Fibroblast of the aortic adventitia (primary cell): ENCODE data around the gene ZNF335. TPM values are rescaled to one million over a fixed set of nuclear protein-coding genes. Genes with fewer than 3 reads are reported as not detected.

Experiments
- DNase-seq: peaks from one replicate; pipeline ENCODE4 v3.0.0-alpha.2; 2010; ENCODE audit warnings: low read depth
- H3K4me3 ChIP-seq: 2 replicates; pipeline ENCODE4 v1.5.1; 2011; ENCODE audit warnings: low read depth, mild to moderate bottlenecking, control low read depth, low read length, moderate library complexity
- CTCF ChIP-seq: IDR thresholded peaks from 2 replicates; pipeline ENCODE4 v1.5.1; 2011; ENCODE audit warnings: mild to moderate bottlenecking, low read length, control low read depth, inconsistent platforms; ENCODE audit not compliant: insufficient read depth
- total RNA-seq: library from RNA; depleted of rRNA; stranded (reverse); fragments of >200 nt; gene quantifications from 2 replicates; pipeline ENCODE4 v1.2.3, GENCODE V29; 2012; ENCODE audit warnings: low replicate concordance

Gene ZNF335
- total RNA-seq, 1 donor = 18.2 TPM

- TF ChIP-seq CTCF = no peak
- DNase-seq = no peak
- H3K4me3 ChIP-seq = no peak overlapping the region
Observed at GRCh38 chr20:45925821-45926506, 46.0 kb downstream of the ZNF335 start.

- TF ChIP-seq CTCF = no peak
- peak; percentile 57 for DNase-seq
- H3K4me3 ChIP-seq = no peak overlapping the region
Observed at GRCh38 chr20:45924391-45925261, 47.4 kb downstream of the ZNF335 start.

GRCh38 chr20:45921337-45922189 is 50.4 kb downstream of the ZNF335 start:
- no peak for DNase-seq
- H3K4me3 ChIP-seq = no peak overlapping the region
- no peak for TF ChIP-seq CTCF

- H3K4me3 ChIP-seq = no peak overlapping the region
- DNase-seq = no peak
- TF ChIP-seq CTCF = no peak
Observed at GRCh38 chr20:45920462-45921336, 51.3 kb downstream of the ZNF335 start.

- no peak for TF ChIP-seq CTCF
- no peak overlapping the region for H3K4me3 ChIP-seq
- DNase-seq = peak; percentile 89
Observed at GRCh38 chr20:45919542-45920399, 52.2 kb downstream of the ZNF335 start.
